Activated CD4-positive, alpha-beta T cell treated with anti-CD3 and anti-CD28 coated beads, Interleukin-2, amount 50 U/mL, for 16 hours (primary cell): ENCODE data around the gene LAMA5.

Experiments
- DNase-seq: peaks from one replicate; pipeline ENCODE4 v3.0.0-alpha.2; 2020

LAMA5 gene

DNA sequence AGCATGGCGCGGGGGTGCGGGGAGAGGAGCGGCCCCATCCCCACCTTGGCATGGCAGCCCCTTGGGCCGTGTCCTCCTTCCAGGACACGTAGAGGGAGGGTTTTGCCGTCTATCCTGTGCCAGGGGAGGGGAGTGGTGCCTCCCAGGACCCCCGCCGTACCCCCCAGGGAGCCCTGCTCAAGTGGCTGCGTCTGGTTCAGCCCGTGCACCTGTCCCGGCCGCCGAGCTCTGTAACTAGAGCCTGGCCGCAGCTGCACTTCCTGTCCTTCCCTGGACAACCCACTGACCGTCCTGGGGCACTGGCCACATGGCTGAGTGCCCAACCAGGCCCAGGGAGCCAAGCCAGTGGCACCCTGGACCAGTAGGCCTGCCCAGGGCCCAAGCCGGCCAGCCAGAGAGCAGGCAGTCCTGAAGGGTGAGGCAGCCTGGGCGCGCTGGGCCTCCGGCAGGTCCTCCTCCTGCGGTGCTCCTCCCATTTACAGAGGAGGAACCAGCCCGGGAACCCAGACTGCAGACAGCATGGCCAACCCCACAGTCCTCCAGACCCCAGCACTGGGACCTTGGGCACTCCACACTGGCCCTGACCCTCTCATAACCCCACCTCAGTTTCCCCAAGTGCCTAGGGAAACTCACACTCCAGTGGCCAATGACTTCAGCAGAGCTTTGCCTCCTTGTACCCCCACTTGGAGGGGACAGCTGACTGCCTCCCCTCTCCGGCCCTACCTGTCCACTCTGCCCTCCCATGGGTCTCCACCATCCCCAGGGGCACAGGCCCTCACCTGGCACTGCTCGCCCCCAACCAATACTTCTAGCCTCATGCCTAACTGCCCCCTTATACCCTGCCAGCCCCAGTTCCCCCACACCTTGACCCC is 8.7 kb downstream of the LAMA5 start:
- no peak for DNase-seq

GRCh38 chr20:62357681-62358080 is 9.4 kb downstream of the LAMA5 start:
- no peak for DNase-seq

GRCh38 chr20:62357187-62357667 is 9.9 kb downstream of the LAMA5 start:
- no peak for DNase-seq

- no peak for DNase-seq
These were observed 10.4 kb downstream of the LAMA5 start for GRCh38 chr20:62356589-62357186.

GRCh38 chr20:62355878-62356588 is 11.1 kb downstream of the LAMA5 start:
- DNase-seq, result no peak

DNA sequence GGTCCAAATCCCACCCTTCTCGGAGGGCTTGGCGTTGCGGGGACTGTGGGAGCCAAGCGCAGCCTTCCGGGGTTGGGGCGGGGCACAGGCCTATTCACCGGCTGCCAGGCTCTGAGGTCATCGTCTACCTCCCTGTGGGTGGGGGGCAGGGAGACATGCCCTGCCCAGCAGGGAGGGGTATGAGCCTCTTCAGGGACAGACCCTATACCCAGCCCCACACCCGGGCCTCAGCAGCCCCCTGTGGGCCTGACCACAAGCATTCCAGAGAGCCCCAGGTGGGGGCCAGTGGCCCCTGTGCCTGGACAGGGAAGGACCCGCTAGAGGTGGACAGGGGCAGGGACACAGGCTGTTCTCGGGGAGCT is 11.6 kb downstream of the LAMA5 start:
- no peak for DNase-seq

DNA sequence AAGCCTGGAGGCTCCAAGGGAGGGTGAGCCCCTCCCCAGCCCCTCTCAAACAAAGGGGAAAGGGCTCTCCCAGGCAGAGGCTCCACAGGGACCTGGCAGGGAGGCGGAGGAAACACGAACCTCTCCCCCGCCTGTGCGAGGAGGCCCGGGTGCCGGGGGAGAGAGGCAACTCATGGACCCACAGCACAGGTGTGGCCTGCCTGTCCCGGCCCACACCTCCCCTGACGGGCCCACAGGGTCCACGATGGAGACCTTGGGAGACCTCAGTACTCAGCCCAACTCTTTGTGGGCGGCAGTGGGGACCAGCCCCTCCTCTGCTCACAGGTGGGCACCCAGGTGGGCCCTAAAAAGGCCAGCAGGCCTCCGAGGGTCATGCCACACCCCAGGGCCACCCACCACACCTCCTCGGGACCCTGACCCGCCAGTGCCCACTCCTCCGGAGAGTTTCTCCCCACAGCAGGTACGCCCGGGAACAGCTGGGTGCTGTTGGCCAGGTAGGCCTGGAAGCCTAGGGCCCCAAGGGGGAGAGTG is 12.2 kb downstream of the LAMA5 start:
- no peak for DNase-seq

GRCh38 chr20:62354031-62354808 is 12.9 kb downstream of the LAMA5 start:
- DNase-seq, result no peak

DNA sequence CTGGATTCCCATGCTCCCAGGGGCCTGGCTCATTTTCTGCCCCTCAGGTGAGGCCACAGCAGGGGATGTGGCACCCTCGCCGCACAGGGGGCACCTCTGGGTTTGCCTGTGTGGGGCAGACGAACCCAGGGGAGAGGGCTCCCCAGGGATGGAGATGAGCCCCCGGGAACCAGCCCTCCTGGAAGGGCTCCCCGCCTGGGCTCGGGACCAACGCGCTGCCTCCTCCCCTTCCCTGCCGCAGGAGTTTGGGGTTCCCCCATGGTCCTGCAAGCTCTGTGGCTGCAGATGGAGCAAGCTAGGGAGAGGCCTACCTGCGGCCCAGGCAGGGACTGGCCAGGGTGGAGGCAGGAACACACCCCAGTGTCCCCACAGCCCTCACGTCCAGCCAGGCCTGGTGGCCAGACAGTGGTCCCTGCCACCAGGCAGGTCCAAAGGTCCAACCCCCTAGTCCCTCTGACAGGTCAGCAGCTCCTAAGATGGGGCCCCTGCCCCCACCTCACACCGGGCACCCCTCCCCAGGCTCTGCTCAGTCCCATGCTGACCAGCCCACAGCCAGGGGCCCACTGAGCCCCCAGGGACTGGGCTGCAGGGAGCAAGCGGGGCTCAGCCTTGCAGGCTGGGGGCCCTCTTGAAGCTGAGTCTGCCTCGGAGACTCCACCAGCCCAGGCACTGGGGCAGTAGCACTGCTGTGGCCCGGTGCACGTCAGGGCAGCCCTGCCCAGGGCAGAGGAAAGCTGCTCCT is 13.7 kb downstream of the LAMA5 start:
- no peak for DNase-seq

- DNase-seq, result no peak
These were observed 14.5 kb downstream of the LAMA5 start for GRCh38 chr20:62352402-62353288.

DNA sequence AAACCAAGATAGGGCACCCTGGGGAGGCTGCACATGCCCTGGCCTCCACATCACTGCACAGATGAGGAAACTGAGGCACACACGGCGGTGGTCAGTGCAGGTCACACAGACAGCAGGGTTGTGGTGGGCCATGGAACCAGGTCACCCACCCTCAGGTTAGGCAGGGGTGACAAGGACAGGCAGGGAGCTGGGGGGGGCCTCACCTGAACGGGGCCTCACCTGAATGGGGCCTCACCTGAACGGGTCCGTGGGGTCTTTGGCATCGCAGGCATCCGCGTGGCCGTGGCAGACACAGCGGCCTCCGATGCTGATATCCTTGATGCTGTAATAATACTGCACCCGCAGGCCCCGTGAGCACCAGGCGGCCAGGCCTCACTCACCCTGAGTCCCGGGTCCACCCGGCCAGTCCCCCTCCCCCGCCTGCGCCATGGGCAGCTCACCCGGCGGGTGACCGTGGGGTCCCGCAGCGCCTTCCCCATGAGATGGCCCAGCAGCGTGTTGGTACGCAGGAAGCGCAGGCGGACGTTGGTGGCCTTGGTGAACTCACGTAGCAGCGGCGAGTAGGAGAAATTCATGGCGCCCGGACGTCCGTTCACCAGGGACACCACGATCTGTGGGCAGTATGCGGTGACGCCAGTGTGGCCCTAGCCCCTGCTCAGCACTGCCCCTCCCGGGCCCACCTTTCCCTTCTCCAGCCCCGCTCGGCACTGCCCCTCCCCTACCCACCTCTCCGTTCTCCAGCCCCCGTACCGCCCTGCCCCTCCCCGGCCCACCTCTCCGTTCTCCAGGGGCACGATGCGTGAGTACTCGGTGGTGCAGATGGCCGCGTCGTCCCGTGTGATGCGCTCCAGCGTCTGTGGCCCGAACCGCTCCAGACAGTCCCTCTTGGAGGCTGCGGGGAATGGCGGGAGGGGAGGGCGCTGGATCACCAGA is 15.4 kb downstream of the LAMA5 start:
- no peak for DNase-seq

DNA sequence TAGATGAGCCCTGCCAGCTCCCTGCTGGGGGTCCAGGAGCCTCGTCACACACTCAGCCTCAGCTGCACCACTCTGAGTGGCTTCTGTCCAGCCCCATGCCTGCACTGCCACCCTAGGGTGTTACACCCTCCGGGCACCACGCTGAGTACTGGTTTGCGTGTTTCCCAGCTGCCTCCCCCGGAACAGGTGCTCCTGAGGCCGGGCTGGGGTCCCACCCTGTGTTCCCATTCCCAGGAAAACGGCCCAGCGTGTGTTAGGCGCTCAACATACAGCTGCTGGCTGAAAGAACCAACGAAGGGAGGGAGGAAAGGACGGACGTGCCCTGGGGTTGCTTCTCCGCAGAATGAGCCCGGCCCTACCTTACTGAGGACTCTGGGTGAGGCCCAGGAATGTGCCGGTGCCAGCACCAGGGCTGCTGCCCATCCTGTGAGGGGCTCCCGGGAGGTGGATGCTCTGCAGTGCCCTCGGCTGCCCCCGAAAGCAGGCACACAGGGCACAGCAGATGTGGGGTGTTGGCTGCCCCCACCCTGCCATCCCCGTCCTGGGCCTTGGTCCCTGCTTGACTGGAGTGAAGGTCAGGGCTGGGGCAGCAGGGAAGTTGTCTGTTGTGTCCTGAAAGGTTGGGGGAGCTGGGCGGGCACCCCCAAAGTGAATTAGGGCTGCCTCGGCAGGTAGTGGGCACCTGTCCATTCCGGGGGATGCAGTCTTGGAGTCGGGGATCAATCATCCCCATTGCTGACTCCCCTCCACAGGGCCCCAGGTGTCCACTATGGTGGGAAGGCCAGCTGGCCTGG is 16.3 kb downstream of the LAMA5 start:
- DNase-seq, result no peak

GRCh38 chr20:62350098-62350628 is 16.9 kb downstream of the LAMA5 start:
- DNase-seq, result no peak

DNA sequence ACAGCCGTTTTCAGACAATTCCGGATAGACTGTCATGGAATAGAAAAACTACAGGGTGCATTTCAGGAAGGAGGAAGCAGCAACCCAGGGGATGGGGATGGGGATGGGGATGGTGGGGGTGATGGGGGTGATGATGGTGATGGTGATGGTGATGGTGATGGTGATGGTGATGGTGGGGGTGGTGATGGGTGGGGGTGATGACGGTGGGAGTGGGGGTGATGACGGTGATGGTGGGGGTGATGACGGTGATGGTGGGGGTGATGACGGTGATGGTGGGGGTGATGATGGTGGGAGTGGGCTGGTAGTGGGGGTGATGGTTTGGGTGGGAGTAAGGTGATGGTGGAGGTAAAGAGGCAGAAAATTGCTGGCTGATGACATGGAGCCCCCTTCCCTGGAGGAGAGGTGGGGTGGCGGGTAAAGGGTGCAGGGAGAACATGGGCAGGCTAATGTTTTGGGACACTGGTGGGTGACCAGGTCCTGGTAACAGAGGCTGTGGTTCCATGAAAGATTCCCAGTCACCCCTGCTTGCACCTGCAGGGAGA is 17.5 kb downstream of the LAMA5 start:
- no peak for DNase-seq

DNA sequence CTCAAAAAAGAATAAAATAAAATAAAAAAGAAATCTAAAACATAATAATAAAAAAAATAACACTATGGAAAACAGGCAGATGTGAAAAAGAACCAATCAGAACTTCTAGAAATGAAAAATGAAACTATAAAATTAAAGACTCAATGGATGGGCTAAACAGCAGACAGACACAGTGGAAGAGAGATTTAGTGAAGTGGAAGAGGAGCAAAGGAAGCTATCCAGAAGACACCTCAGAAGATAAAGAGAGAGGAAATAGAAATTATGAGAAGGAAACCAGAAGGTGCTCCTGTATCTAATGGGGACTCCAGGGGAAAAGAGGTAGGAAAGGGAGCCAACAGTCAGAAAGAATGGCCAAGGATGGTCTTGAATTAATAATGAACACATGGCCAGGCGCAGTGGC is 18.5 kb downstream of the LAMA5 start:
- DNase-seq, result no peak

- no peak for DNase-seq
These were observed 19.7 kb downstream of the LAMA5 start for GRCh38 chr20:62347445-62347844.

- no peak for DNase-seq
These were observed 20.0 kb downstream of the LAMA5 start for GRCh38 chr20:62347151-62347404.

DNA sequence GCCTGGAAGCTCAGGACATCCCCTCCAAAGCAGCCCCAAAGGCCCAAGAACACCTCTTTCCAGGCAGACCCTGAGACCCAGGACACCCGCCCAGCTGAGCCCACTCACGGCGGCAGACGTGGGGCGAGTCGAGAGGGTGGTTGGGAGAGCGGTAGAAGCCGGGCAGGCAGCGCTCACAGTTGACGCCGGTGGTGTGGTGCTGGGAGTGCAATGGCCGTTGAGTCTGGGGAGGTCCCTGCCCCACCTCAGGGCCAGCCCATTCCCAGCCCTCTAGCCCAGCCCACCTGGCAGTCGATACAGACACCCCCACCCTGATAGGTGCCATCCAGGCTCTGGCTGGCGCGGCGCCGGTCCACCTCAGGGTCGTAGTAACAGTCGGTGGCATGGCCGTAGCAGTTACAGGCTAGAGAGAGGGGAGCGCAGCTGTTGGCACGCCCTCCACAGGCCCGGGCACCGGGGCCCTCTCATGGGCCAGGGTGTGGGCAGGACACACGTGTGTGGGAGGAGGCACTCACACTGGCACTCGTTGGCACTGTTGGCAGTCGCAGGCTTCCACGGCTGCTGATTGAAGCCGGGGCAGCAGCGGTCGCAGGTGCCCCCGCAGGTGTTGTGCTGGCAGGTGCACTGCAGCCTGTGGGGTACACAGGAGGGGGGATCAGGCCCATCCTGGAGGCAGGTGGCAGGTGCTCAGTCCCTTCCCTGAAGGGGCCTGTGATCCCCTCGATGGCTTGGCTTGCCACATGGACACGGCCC is 20.5 kb downstream of the LAMA5 start:
- no peak for DNase-seq
